GM19193 (cell line): ENCODE results near the gene ELF5.

ENCODE experiments used
- POLR2A ChIP-seq: IDR thresholded peaks from 4 replicates; pipeline ENCODE4 v1.6.1; 2011; ENCODE audit not compliant: insufficient read depth, insufficient read length; ENCODE audit errors: extremely low read depth

Gene ELF5

DNA sequence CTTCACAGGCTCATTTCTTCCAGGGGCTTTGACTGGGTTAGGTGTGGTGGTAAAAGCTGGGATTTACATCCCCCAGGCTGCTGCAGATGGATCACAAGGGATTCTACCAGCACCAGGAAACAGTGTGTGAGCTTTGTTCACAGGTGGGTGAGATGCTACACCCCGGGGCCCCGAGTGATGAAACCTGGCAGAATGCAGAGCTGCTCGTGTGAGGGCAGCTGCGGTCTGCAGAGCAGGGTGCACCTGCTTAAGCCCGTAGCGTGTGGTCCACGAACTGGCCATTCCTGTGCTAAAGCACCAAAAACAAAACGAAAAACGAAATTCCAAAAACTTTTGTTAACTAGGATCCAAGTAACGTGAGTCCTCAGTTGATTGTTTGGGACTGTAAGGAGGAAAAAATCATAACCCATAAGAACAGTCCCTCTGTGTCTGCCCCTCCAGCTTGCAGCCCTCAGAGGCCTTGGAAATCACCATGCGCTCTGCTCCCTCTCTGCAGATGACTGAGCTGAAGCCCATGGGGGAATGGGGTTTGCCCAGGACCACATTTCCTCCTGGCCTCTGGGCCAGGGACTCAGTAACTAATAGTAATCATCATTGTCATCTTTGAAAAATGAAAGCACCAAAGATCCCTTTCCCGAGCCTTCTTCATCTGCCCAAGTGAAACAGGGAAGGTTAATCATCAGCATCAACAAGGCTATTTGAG is 24.6 kb downstream of the ELF5 start:
- TF ChIP-seq POLR2A: no peak

GRCh38 chr11:34487430-34487829 is 26.2 kb downstream of the ELF5 start:
- no peak for TF ChIP-seq POLR2A

- no peak for TF ChIP-seq POLR2A
These were observed 30.3 kb downstream of the ELF5 start for GRCh38 chr11:34483106-34483874.

DNA sequence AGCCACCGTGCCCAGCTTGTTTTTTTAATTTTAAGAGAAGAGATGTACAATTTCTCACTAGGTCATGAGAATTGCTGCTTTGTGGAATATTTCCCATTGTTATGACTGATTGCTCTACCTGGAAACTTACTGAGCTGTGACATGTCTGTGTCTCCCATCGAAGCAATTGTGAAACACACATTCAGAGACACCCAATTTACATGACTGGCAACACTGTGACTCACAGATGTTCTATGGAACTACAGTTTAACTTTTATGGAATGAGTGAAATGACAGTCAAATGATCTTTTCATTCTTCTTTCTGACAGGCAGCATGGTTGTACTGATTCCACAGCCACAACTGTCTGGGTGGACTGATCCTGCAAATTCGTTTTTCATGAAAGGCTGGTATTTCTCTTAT is 32.3 kb downstream of the ELF5 start:
- no peak for TF ChIP-seq POLR2A

DNA sequence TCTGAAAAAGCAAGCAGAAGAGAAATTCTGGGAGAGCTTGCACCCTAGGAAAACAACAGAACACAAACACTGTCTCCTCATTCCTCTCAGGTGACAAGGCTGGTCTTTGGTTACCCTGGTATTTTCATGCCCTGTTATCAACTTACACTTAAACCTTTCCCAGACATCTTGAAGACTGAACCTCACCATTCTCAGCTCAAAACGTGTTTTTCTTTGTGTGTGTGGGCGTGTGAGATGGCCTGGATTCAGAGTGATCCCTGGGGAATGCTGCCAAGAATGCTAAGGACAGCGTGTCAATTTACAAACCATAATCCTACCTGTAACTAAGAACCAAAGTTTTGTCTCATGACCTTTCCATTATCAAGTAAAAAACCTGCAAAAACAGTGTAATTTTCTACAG is 33.3 kb downstream of the ELF5 start:
- no peak for TF ChIP-seq POLR2A

GRCh38 chr11:34478845-34479663 is 34.5 kb downstream of the ELF5 start:
- TF ChIP-seq POLR2A: no peak

GRCh38 chr11:34476849-34477248 is 36.7 kb downstream of the ELF5 start:
- TF ChIP-seq POLR2A: no peak

- TF ChIP-seq POLR2A: no peak
These were observed 37.9 kb downstream of the ELF5 start for GRCh38 chr11:34475656-34476055.

GRCh38 chr11:34473603-34474169 is 39.9 kb downstream of the ELF5 start:
- TF ChIP-seq POLR2A: no peak

DNA sequence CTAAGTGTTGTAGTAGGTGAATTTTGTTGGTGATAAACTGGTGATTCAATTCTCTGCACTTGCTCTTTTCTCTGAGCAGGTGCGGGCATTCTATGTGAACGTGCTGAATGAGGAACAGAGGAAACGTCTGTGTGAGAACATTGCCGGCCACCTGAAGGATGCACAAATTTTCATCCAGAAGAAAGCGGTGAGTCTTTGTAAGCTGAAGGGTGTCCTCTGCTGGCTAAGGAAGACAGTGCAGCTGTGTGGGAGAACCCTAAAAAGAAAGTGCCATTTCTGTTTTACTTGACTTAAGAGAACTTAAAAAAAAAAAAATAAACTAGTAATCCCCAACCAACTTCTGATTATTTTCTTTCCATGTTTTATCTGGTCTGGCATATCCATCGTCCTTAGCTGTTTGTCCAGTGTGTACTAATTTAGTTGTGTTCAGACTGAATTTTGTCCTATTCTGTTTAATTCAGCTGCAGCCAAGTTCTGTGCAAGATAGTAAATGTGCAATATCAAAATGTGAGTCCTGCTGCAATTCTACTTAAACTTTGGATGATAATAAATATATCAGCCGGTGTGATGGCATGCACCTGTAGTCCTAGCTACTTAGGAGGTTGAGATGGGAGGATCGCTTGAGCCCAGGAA is 45.3 kb downstream of the ELF5 start:
- TF ChIP-seq POLR2A: no peak

DNA sequence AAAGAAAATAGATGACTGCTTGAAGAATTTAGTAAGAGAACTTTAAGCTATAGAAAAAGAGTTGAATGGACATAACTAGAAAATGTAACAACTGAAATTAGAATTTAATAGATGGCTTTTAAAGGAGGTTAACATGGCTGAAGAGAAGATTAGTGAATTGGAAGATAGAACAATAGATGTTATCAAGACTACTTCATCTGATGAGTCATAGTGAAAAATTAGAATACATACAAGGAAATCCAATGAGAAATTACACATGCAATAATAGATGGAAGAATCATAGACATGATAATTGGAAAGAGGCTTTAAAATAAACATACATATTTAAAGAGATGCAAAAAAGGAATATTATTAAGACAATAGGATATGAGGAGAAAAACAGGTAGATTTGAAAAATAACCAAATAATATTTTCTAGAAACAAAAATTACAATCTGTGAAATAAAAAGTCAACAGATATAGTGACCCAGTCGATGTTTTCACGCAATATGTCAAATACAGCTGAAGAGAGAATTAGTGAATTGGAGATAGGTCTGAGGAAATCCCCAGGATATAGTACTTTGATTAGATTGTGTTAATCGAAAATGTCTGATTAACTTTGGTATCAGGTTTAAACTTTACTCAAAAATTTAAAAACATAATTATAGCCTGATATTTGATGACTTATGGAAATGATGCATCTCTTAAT is 46.6 kb downstream of the ELF5 start:
- TF ChIP-seq POLR2A: no peak

GRCh38 chr11:34464591-34465051 is 49.0 kb downstream of the ELF5 start:
- TF ChIP-seq POLR2A: no peak

GRCh38 chr11:34461215-34461614 is 52.4 kb downstream of the ELF5 start:
- TF ChIP-seq POLR2A: no peak

DNA sequence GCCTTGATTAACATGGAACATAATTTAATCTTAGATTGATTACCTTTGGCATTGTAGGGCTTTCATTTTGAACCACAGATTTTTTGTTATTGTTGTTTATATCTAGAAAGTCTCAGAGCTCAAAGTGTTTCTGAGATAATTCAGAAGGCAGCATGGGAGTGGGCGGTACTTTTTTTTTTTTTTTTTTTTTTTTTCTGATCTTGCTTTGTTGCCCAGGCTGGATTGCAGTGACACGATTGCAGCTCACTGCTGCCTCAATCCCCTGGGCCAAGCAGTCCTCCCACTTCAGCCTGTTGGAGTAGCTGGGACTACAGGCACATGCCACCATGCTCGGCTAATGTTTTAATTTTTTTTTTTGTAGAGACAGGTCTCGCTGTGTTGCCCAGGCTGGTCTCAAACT is 53.3 kb downstream of the ELF5 start:
- TF ChIP-seq POLR2A: no peak
